Stimulated activated CD8-positive, alpha-beta memory T cell treated with anti-CD3 and anti-CD28 coated beads, Interleukin-2, amount 100 ng/mL, for 48 hours (primary cell): ENCODE results near the gene FNDC5.
"Not testable (repeated sequence)": the region's sequence is repeated elsewhere in the genome, so short reads cannot be mapped to it uniquely, and the experiment has no call there.

Source experiments
- DNase-seq, 2 donors: peaks; one replicate each; pipeline ENCODE4 v3.0.0-alpha.2; 2020; ENCODE audit warnings: low read depth in 2 of 2

The FNDC5 gene

GRCh38 chr1:32870615-32871363 lies at the start of gene FNDC5:
Gene FNDC5 (minus strand): TSS chr1:32870912.
- no peak for DNase-seq

DNA sequence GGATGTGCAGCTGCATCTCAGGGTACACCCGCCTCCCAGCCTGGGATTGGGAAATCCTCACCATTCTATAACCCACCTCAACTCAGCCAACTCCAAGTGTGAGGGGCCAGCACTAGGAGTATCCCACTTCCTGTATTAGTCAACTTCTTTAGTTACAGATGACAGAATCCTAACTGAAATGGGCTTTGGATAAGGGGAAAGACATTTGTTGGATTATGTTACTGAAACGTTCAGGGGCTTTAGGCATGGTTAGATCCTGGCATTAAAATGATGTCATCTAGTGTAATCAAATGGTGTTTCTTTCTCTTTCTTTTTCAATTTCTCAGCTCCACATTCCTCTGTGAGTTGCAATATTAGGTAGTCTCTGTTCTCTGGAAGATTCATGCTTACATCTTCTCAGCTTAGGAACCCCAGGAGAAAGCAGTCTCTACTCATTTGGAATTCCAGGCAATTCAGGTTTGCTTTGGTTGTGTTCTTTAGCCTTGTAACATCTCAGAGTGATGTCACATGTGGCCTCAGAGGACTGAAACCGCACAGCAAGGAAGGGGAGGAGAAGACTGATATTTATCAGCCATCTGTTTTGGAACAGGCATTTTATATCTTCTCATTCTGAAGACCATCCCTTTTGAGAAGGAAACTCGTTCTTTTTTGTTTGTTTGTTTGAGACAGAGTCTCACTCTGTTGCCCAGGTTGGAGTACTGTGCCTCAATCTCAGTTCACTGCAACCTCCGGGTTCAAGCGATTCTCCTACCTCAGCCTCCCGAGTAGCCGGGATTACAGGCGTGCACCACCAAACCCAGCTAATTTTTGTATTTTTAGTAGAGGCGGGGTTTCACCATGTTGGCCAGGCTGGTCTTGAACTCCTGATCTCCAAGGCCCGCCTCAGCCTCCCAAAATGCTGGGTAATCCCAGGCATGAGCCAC lies 49.4 kb upstream of the FNDC5 start:
- DNase-seq, result no peak

- DNase-seq, result no peak
These were observed 47.5 kb upstream of the FNDC5 start for GRCh38 chr1:32918179-32918578.

DNA sequence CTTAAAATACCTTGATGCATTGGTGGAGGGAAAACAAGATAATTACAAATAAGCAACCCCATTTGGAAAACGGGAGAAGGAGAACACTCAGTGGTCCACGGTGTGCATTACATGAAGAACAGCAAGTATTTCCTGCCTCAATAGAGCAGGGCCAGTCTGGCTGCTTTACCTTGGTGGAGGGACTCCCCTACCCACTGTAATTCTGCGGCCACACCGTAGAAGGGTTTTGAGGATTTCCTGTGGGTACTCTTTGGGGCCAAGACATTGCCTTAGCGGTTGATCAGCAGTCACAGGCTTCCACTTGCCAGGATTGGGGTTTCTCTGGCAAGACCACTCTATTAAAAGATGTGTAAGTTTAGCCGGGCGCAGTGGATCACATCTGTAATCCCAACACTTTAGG lies 46.8 kb upstream of the FNDC5 start:
- DNase-seq, result no peak

DNA sequence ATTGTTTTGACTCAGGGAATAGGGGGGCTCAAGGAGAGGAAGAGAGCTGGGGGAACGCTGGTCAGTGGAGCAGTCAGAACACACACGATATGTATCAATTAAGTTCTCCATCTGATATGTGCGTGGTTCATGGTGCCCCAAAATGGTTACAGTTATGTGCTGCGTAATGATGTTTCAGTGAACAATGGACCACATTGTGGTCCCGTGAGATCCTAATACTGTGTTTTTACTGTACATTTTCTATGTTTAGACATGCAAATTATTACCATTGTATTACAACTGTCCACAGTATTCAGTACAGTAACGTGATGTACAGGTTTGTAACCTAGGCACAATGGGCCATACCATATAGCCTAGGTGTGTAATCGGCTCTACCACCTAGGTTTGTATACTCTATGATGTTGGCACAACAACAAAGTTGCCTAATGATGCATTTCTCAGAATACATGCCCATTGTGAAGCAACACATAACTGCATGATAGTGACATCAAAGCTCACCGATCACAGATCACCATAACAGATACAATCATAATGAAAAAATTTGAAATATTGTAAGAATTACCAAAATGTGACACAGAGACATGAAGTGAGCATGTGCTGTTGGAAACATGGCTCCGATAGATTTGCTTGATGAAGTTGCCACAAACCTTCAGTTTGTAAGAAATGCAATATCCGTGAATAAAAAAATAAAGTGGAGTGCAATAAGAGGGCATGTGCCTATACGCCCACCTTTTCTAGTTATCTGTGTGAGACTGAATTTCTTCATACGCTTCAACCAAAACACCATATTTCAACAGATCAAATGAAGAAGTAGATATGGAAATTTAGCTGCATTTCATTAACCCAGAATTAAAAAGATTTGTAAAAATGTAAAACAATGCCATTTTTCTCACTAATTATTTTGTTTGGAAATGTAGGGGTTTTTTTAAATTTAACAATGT lies 45.3 kb upstream of the FNDC5 start:
- DNase-seq, result no peak

- no peak for DNase-seq
These were observed 39.6 kb upstream of the FNDC5 start for GRCh38 chr1:32910319-32910718.

DNA sequence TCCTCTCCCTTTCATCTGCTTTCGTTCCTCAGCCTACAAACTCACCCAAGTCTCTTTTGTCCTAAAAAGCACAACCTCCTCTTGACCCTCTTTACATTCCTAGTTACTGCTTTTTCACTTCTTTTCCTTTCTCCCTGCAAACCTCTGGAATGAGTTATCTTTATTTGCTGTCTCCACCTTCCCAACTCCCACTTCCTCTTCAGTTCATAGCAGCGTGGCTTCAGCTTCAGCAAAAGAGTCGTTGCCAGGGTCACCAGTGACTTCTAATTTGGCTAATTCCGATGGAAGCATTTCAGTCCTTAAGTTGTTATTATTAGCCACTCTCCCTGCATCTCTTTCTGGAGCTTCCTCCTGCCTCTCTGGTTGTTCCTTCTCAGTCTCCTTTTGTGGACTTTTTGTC lies 36.7 kb upstream of the FNDC5 start:
- no peak for DNase-seq

GRCh38 chr1:32906654-32907053 lies 35.9 kb upstream of the FNDC5 start:
- DNase-seq, result no peak

GRCh38 chr1:32905588-32905987 lies 34.9 kb upstream of the FNDC5 start:
- not testable (repeated sequence) for DNase-seq

DNA sequence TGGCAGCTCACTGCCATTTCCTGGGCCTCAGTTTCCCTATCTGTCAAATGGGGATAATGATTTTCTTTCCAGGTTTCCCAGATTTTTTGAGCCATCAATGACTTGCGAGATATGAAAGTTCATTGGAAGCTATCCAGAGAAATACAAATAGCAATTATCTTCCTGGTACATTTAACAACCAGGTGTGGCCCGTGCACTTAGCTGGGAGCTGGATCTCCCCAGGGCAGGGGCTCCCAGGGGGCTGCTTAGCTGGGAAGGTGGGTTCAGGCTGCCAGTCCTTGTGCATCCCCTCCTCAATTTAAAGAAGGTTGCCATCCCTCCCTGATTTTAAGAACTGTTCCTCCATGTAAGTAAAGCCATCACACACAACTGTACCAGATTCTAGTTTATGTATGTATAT lies 34.1 kb upstream of the FNDC5 start:
- no peak for DNase-seq

- no peak for DNase-seq
These were observed 33.5 kb upstream of the FNDC5 start for GRCh38 chr1:32903991-32904785.

DNA sequence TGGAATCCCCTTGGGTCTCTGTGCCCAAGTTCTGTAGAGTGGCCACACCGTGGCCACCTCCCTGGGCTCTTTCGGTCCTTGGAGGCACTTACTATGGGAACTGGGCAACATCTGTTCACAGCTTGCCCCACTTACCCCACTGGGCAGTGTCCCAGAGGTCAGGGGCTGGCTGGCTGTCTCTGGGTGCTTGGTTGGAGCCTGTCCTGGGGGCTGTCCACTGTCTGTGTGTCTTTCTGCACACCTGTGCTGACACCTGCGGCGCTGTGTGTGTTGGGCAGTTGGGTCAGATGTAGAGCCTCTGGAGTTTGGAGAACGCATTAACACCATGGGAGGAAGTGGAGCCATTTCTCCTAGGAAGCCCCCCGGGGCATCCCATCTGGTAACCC lies 31.8 kb upstream of the FNDC5 start:
- DNase-seq, result no peak

GRCh38 chr1:32901823-32902534 lies 31.3 kb upstream of the FNDC5 start:
- DNase-seq, result no peak

- DNase-seq, result no peak
These were observed 30.5 kb upstream of the FNDC5 start, which contains the start of gene TMEM54 for GRCh38 chr1:32900956-32901822. Gene TMEM54 (minus strand): TSS chr1:32901389. CDS start chr1:32901238, 151 bp downstream.

DNA sequence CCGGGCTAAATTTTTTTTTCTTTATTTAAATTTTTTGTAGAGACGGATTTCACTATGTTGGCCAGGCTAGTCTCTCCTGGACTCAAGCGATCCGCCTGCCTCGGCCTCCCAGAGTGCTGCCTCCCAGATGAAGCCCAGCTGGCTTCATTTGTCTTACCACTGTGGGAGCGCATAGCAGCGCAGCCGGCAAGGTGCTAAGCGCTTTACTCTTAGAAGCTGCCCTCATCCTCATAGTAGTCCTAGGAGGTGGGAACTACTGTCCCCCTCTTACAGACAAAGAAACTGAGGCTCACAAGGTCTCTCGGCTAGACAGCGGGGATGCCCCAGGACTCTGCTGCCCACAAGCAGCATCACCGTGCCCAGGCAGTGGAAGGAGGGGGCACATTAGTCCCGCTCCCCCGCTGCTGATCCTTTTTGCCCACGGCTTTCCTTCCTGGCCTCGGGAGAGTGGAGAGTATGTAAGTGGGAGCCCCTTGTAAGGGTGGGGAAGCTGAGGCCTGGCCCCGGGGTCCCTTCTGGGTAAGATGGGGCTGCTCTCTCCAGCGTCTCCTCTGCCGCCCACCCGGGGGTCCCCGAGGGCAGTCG lies 29.8 kb upstream of the FNDC5 start:
- DNase-seq, result no peak

- no peak for DNase-seq
These were observed 29.0 kb upstream of the FNDC5 start for GRCh38 chr1:32899586-32900296.

- DNase-seq, result no peak
These were observed 28.2 kb upstream of the FNDC5 start for GRCh38 chr1:32898958-32899357.

DNA sequence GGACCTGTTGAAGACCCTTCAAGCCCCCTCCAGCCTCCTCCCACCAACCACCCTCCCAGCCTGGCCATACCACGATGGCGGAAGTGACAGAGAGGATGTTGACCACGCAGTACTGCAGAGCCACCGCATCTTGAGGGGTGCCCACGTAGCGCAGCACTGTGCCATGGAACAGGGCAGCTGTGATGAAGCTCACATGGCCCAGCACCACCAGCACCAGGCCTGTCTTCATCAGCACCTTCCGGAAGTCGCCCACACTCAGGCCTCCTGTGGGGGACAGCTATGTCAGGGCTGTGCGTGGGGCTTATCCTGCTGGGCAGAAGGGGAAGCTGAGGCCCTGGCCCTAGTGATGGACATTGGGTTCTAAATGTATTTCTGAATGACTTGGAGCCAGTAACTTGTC lies 27.3 kb upstream of the FNDC5 start:
- no peak for DNase-seq
